Uterus (tissue), 2 donors: ENCODE results near the gene KCNJ11.

Experiments used
- CTCF ChIP-seq, 4 experiments: fragments of 200-600 bp in 2 of 4; fragments of 450-650 bp in 2 of 4; sonication (generic) in 2 of 4; IDR thresholded peaks; one replicate each; pipeline ENCODE4 v1.5.1; 2016 to 2019; ENCODE audit warnings: antibody characterized with exemption in 4 of 4, mild to moderate bottlenecking in 2 of 4, moderate library complexity in 1 of 4
- POLR2A ChIP-seq, 2 donors: fragments of 450-650 bp; IDR thresholded peaks; one replicate each; pipeline ENCODE4 v1.6.1; 2016; ENCODE audit warnings: antibody characterized with exemption in 2 of 2, mild to moderate bottlenecking in 1 of 2, moderate library complexity in 1 of 2

- TF ChIP-seq CTCF (IDR thresholded peaks at IDR 0.05) (peak in 1 of 4 experiments; percentile 3), POLR2A (IDR thresholded peaks at IDR 0.05) (no peak)
These were observed 17.0 kb upstream of the KCNJ11 start for GRCh38 chr11:17405232-17406005.
